Upper lobe of left lung (tissue), 4 donors: ENCODE measurements around the gene AMIGO1.

Experiments used
- POLR2A ChIP-seq, 4 donors: fragments of 450-650 bp; IDR thresholded peaks; one replicate each; pipeline ENCODE4 v1.5.1; 2016 to 2017; ENCODE audit warnings: antibody characterized with exemption in 4 of 4, mild to moderate bottlenecking in 2 of 4
- POLR2AphosphoS5 ChIP-seq, 2 donors: sonication (generic); formaldehyde crosslinking; IDR thresholded peaks; one replicate each; pipeline ENCODE4 v1.5.1; 2017; ENCODE audit warnings: antibody characterized with exemption in 2 of 2
- TF ChIP-seq, protein P1 (sequence below), 6 experiments: fragments of 450-650 bp in 4 of 6; fragments of 200-600 bp in 2 of 6; sonication (generic) in 2 of 6; IDR thresholded peaks; one replicate each; pipeline ENCODE4 v1.5.1; 2016 to 2019; ENCODE audit warnings: antibody characterized with exemption in 6 of 6

DNA sequence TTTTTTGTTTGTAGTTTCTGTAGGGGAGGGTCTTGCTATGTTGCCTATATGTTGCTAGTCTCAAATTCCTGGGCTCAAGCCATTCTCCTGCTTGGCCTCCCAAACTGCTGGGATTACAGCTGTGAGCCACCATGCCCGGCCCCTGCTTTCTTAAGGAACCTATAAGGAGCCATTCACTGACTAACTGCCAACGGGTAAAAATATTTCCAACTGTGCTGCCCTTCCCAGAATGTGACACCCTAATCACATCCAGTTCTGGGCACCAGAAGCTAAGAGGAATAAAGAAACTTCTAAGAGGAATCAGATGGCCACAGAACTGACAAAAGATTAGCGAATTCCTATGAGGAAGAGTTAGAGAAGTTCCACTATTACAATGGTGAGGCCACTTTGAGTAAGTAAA, 36.7 kb downstream of the AMIGO1 start:
- TF ChIP-seq, protein P1, sequence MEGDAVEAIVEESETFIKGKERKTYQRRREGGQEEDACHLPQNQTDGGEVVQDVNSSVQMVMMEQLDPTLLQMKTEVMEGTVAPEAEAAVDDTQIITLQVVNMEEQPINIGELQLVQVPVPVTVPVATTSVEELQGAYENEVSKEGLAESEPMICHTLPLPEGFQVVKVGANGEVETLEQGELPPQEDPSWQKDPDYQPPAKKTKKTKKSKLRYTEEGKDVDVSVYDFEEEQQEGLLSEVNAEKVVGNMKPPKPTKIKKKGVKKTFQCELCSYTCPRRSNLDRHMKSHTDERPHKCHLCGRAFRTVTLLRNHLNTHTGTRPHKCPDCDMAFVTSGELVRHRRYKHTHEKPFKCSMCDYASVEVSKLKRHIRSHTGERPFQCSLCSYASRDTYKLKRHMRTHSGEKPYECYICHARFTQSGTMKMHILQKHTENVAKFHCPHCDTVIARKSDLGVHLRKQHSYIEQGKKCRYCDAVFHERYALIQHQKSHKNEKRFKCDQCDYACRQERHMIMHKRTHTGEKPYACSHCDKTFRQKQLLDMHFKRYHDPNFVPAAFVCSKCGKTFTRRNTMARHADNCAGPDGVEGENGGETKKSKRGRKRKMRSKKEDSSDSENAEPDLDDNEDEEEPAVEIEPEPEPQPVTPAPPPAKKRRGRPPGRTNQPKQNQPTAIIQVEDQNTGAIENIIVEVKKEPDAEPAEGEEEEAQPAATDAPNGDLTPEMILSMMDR (IDR thresholded peaks at IDR 0.05), result no peak
- no peak for TF ChIP-seq POLR2AphosphoS5 (IDR thresholded peaks at IDR 0.05)
- TF ChIP-seq POLR2A (IDR thresholded peaks at IDR 0.05), result no peak
